Activated CD8-positive, alpha-beta memory T cell treated with anti-CD3 and anti-CD28 coated beads, Interleukin-2, amount 50 U/mL, for 24 hours (primary cell): ENCODE results near the gene KRI1.

Source experiments
- DNase-seq: peaks from one replicate; pipeline ENCODE4 v3.0.0-alpha.2; 2020; ENCODE audit errors: extremely low read depth

Gene KRI1

GRCh38 chr19:10565567-10566407, at the start of gene KRI1:
Gene KRI1 (minus strand): TSS chr19:10566010. CDS start chr19:10565999, 11 bp downstream.
- DNase-seq = peak; percentile 96

- DNase-seq = no peak
Observed at GRCh38 chr19:10612499-10613119, 46.8 kb upstream of the KRI1 start.

DNA sequence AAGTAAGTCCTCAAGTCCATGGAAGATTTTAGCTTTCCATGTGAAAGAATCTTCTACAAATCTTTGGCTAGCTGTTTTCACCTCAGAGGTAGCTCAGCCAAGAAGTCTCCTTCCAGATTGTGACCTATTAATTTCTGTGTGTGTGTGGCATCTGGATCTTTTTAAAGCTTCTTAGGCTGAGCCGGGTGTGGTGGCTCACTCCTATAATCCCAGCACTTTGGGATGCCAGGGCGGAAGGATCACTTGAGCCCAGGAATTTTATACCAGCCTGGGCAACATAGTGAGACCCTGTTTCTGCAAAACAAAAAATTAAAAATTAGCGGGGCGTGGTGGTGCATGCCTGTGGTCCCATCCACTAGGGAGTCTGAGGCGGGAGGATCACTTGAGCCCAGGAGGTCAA, 46.1 kb upstream of the KRI1 start:
- no peak for DNase-seq

DNA sequence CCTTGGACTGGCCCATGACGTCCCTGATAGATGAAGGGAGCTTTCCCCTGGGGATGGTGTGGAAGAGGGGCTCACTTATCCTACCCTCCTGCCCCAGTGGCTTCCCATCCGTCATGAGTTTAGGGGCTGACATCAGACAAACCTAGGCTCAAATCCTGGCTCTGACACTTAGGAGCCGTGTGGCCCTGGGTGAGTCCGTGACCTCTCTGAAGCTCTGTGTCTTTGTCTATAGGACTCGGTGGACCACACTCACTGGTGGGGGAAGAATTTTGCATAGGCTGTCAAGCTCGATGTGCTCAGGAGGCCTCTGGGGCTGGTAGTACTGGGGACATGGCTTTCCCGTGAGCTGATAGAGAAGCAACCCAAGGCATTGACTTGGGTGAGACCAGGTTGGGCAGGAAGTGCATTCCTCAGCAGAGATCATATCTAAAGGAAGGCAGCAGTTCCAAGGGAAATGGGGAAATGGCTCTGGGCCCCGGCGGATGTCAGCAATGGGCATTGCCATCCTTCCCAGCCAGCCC, 38.7 kb upstream of the KRI1 start:
- DNase-seq = no peak

DNA sequence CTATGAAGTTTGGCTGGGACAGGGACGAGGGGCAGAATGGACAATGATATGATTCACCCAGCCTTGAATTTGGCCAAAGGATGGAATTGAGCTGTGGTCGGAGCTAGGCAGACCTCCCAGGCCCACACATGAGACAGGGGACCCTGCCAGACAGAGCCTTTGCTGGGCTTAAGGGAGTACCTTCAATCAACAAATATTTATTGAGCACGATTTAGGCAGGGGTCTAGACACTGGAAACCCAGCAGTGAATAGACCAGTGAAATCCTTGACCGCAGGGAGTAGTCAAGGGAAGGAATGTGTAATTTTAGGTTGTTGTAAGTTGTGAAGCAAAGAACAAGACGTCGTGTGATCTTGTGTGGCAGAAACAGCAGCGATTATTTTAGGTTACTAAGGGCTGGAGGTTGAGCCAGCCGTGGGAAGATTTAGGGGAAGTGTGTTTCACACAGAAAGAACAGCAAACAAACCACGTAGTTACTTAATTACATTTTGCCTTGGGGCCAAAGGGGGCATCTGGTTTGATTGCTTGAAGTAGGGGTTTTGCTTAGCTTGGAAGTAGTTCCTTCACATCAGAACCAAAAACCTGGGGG, 38.2 kb upstream of the KRI1 start:
- no peak for DNase-seq

DNA sequence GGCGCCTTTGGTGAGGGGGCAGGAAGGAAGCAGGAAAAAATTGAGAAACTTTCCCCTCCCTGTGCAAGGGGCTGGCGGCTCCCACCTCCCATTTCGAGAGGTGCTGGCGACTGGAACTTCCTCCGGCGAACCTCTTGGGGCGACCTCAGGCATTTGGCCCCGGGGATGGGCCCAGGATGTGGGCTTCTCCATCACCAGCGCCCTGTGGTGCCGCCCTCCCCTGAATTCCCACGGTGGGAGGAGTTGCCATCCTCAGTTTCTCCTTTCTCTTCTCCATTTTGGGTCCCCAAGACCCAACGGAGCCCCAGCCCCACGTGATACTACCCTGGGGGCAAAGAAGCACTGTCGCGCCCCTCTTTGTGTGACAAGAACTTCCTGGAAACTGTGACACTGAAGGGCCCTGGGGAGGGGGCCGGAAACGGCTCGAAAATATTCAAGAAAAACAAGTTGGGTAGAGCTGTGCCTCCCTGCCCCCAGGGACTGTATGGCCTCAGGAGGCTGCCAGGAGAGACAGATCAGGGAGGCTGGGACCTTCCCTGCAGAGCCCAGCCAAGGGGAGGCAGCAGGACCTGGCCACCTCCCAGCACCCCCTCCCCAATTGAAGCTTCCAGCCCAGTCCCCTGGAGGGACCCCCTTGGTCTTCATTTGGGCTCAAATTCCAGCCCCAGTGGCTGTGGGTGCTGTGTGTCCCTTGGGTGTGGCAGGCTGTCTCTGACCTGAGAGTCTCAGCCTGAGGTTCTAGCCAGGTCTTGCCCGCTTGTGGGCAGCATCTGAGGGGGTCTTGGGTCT, 37.5 kb upstream of the KRI1 start:
- peak; percentile 30 for DNase-seq

- DNase-seq = peak; percentile 61
Observed at GRCh38 chr19:10602330-10603083, 36.7 kb upstream of the KRI1 start.

- DNase-seq = no peak
Observed at GRCh38 chr19:10601999-10602329, 36.2 kb upstream of the KRI1 start.

DNA sequence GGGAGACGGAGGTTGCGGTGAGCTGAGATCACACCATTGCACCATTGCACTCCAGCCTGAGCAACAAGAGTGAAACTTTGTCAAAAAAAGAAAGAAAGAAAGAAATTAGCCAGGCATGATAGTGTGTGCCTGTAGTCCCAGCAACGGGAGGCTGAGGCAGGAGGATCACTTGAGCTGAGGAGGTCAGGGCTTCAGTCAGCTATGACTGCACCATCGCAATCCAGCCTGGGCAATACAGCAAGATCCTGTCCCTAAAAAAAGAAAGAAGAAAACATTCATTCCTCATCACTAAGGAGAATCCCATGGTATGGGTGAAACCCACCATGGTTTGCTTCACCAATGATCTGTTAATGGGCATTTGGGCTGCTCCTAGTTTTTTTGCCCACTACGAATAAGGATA, 34.3 kb upstream of the KRI1 start:
- DNase-seq = no peak

GRCh38 chr19:10593820-10594637, 28.2 kb upstream of the KRI1 start:
- DNase-seq = no peak

DNA sequence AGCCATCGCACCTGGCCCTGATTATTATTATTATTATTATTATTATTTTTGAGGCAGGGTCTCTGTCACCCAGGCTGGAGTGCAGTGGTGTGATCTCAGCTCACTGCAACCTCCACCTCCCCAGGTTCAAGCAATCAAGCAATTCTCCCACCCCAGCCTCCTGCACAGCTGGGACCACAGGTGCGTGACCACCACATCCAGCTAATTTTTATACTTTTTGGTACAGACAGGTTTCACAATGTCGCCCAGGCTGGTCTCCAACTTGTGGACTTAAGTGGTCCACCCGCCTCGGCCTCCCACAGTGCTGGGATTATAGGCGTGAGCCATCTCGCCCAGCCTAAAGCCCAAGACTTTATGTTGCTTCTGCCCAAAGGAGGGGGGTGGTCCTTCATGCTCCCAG, 27.3 kb upstream of the KRI1 start:
- no peak for DNase-seq

DNA sequence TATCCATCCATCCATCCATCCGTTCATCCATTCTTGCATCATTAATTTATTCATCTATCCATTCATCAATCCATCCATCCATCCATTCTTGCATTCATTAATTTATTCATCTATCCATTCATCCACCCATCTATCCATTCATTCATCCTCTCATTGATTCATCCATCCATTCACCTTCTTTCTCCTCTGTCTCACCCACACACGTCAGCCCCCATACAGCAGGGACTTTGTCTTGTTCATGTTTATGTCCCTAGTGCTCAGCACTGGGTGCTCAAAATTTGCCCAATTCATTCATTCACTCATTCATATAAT, 22.0 kb upstream of the KRI1 start:
- no peak for DNase-seq

- no peak for DNase-seq
Observed at GRCh38 chr19:10587022-10587838, 21.4 kb upstream of the KRI1 start, which contains the start of gene AP1M2. Gene AP1M2 (minus strand): TSS chr19:10587312. CDS start chr19:10587231, 81 bp downstream.

GRCh38 chr19:10586396-10586795, 20.6 kb upstream of the KRI1 start:
- no peak for DNase-seq

DNA sequence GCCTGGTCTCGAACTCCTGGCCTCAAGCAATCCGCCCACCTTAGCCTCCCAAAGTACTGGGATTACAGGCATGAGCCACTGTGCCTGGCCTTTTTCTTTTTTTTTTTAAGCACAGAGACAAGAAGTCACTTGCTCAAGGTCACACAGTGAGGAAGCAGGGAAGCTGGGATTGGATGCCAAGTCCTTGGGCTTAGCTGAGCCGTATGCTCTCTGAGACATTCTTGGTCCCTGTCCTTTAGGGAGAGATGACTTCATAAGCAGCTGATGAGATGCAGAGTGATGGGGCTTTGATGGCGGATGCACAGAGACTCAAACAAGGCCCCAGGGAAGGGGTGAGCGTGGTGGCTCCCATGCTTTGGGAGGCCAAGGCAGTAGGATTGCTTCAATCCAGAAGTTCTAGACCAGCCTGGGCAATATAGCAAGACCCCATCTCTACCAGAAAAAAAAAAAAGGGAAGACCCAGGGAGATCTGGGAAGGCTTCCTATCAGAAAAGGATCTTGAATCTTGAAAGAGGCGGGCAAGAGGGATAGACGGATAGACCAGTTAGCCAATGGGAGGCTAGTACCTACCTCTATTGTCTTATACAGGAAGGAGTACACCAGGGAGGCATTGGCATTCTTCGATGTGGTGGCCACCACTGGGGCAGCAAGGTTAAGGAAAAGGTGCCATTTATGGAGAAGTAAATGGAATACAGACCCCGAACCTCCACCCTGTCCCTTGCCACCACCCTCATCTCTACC, 17.4 kb upstream of the KRI1 start:
- DNase-seq = no peak

- DNase-seq = no peak
Observed at GRCh38 chr19:10582091-10582490, 16.3 kb upstream of the KRI1 start.

- DNase-seq = peak; percentile 81
Observed at GRCh38 chr19:10580979-10581631, 15.3 kb upstream of the KRI1 start.

DNA sequence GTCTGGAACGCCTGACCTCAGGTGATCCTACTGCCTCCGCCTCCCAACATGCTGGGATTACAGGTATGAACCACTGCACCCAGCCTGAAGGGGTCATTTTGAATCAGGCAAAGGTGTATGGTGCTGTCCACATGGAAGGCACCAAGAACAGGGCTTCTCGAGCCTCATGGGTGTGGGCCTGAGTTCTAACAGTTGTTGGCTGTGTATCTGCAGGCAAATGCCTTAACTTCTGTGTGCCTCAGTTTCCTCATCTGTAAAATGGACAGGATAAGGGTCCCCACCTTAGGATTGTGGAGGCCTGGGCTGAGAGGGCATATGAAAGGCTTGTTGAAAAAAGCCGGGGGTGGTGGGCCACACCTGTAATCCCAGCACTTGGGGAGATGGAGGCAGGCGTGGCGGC, 12.1 kb upstream of the KRI1 start:
- DNase-seq = no peak
